ENCODE data around the gene NUDT3. TPM values are rescaled to one million over a fixed set of nuclear protein-coding genes. Genes with fewer than 3 reads are reported as not detected.

Gene NUDT3
- total RNA-seq, 1 donor from 2014 or later, result 50.1 TPM

- H3K4me3 ChIP-seq, result no peak overlapping the region
Measured at GRCh38 chr6:34436803-34437643, 44.6 kb upstream of the NUDT3 start.

GRCh38 chr6:34435916-34436315, 43.4 kb upstream of the NUDT3 start:
- Histone ChIP-seq H3K27ac (replicated peaks) (no peak overlapping the region), H3K27me3 (ENCODE audit: low read depth) (no peaks in the 10 kb centered on the region), H3K36me3 (no peaks in the 10 kb centered on the region), H3K4me3 (no peak overlapping the region), H3K9me3 (replicated peaks) (no peaks in the 10 kb centered on the region), H3K4me1 (no peaks in the 10 kb centered on the region)
- intact Hi-C loops (cut with micrococcal nuclease), result no loop called here
- no peak for DNase-seq
- TF ChIP-seq CTCF (IDR thresholded peaks at IDR 0.05; ENCODE audit: borderline replicate concordance), result no peak

More at GRCh38 chr6:34436803-34437643, 44.6 kb upstream of the NUDT3 start:
- H3K4me1 ChIP-seq, result no peaks in the 10 kb centered on the region
- no peaks in the 10 kb centered on the region for H3K36me3 ChIP-seq
- H3K9me3 ChIP-seq (replicated peaks), result no peaks in the 10 kb centered on the region
- intact Hi-C loops (cut with micrococcal nuclease), result no loop called here
- no peaks in the 10 kb centered on the region for H3K27me3 ChIP-seq (ENCODE audit: low read depth)
- no peak for TF ChIP-seq CTCF (IDR thresholded peaks at IDR 0.05; ENCODE audit: borderline replicate concordance)
- DNase-seq, result no peak
- no peak overlapping the region for H3K27ac ChIP-seq (replicated peaks)

- Histone ChIP-seq H3K27ac (replicated peaks) (peak within 1 kb of the TSS; percentile 96), H3K4me1 (peaks cover 35% of the 10 kb centered on the region), H3K9me3 (replicated peaks) (no peaks in the 10 kb centered on the region), H3K27me3 (ENCODE audit: low read depth) (no peaks in the 10 kb centered on the region), H3K36me3 (peaks cover 41% of the 10 kb centered on the region), H3K4me3 (peak within 1 kb of the TSS; percentile 91)
- TF ChIP-seq CTCF (IDR thresholded peaks at IDR 0.05; ENCODE audit: borderline replicate concordance), result peak; percentile 19
- intact Hi-C loops (cut with micrococcal nuclease), result no loop called here
- peak; percentile 95 for DNase-seq
Measured at GRCh38 chr6:34425498-34426410, 33.3 kb upstream of the NUDT3 start, which contains the start of gene RPS10. Gene RPS10 (minus strand): TSS chr6:34426069. CDS start chr6:34425221, 848 bp downstream.

- Histone ChIP-seq H3K4me3 (peak overlapping the region; percentile 91), H3K4me1 (peaks cover 35% of the 10 kb centered on the region), H3K27ac (replicated peaks) (peak overlapping the region; percentile 96), H3K27me3 (ENCODE audit: low read depth) (no peaks in the 10 kb centered on the region), H3K9me3 (replicated peaks) (no peaks in the 10 kb centered on the region), H3K36me3 (peaks cover 48% of the 10 kb centered on the region)
- no peak for DNase-seq
- intact Hi-C loops (cut with micrococcal nuclease), result no loop called here
- TF ChIP-seq CTCF (IDR thresholded peaks at IDR 0.05; ENCODE audit: borderline replicate concordance), result no peak
Measured at GRCh38 chr6:34425132-34425497, 32.6 kb upstream of the NUDT3 start.

Data from left ventricle myocardium inferior (tissue), 1 donor.